ENCODE data around the gene LMAN1L. TPM values are rescaled to one million over a fixed set of nuclear protein-coding genes. Genes with fewer than 3 reads are reported as not detected.

Gene LMAN1L
- total and polyA plus RNA-seq, 2 of the 4 experiments (the other 2 are of a cell fraction): not detected

GRCh38 chr15:74823324-74823723, 10.7 kb downstream of the LMAN1L start:
- H4K20me1 ChIP-seq (ENCODE audit: insufficient read depth, low read length): peaks cover 4% of the 10 kb centered on the region
- DNase-seq (no peak), ATAC-seq (ENCODE audit: low read depth) (no peak)
- H2BK120ac ChIP-seq (ENCODE audit: low read depth, low read length): no peak overlapping the region
- H2AK5ac ChIP-seq (ENCODE audit: low read depth, low read length): no peak overlapping the region
- H4K5ac ChIP-seq (ENCODE audit: low read depth, low read length): no peak overlapping the region
- no peak overlapping the region for H3K18ac ChIP-seq (ENCODE audit: low read depth, low read length)
- H3K9ac ChIP-seq (ENCODE audit: low read depth, low read length): no peak overlapping the region
- no peaks in the 10 kb centered on the region for H3K79me1 ChIP-seq (ENCODE audit: low read depth in 1 of 2, low read length in 2 of 2)
- H3K27me3 ChIP-seq (ENCODE audit: control insufficient read depth, insufficient read depth, low read length): peaks cover 67% of the 10 kb centered on the region
- H2AFZ ChIP-seq (replicated peaks; ENCODE audit: low read length, poor library complexity): no peak overlapping the region
- no peaks in the 10 kb centered on the region for H3K9me3 ChIP-seq (ENCODE audit: control insufficient read depth, insufficient read depth, low read length)
- BruUV-seq (replicated peaks): no TSS peak
- H3K4ac ChIP-seq (ENCODE audit: low read depth, low read length): no peak overlapping the region
- CTCF ChIA-PET: interaction anchor here (0.6 kb wide), 1 partner anchor 52 kb away, joined by 3 read pairs; no protein-coding TSS in a partner anchor
- H3K27ac ChIP-seq (ENCODE audit: insufficient read depth, low read length): no peak overlapping the region
- WGBS, 2 experiments (ENCODE audit: extremely low coverage in 2 of 2, insufficient read length in 1 of 2): no CpG with 5 or more reads among the region's 6 CpGs
- no peak overlapping the region for H2BK15ac ChIP-seq (ENCODE audit: low read depth, low read length)
- no peak overlapping the region for H4K91ac ChIP-seq (ENCODE audit: insufficient read depth, low read depth, low read length)
- H3K4me1 ChIP-seq (ENCODE audit: control insufficient read depth, insufficient read depth, low read length): no peaks in the 10 kb centered on the region
- no peak overlapping the region for H3K4me2 ChIP-seq (ENCODE audit: low read depth, low read length)
- intact Hi-C loops (cut with micrococcal nuclease): no loop called here
- no peak overlapping the region for H2BK5ac ChIP-seq (ENCODE audit: low read depth, low read length, poor library complexity, severe bottlenecking)
- no peaks in the 10 kb centered on the region for H3K36me3 ChIP-seq (ENCODE audit: control insufficient read depth, insufficient read depth, low read length)
- H3K56ac ChIP-seq (ENCODE audit: extremely low read depth, insufficient read depth, low read length): no peak overlapping the region
- TF ChIP-seq MAFK (IDR thresholded peaks at IDR 0.05; ENCODE audit: low read depth, low read length) (no peak), MAZ (IDR thresholded peaks at IDR 0.05; ENCODE audit: borderline replicate concordance, low read depth, low read length) (no peak), BHLHE40 (IDR thresholded peaks at IDR 0.05; ENCODE audit: low read depth, low read length) (no peak), RFX5 (IDR thresholded peaks at IDR 0.05; ENCODE audit: low read depth, low read length) (no peak), USF2 (IDR thresholded peaks at IDR 0.05; ENCODE audit: low read depth, low read length) (no peak), FOS (IDR thresholded peaks at IDR 0.05; ENCODE audit: low read depth, low read length) (no peak), CEBPB (IDR thresholded peaks at IDR 0.05; ENCODE audit: low read depth, low read length) (no peak), MXI1 (IDR thresholded peaks at IDR 0.05; ENCODE audit: borderline replicate concordance, low read depth, low read length) (no peak), POLR2A (IDR thresholded peaks at IDR 0.05; ENCODE audit: low read depth, low read length) (no peak), ELK1 (IDR thresholded peaks at IDR 0.05; ENCODE audit: borderline replicate concordance, low read depth, low read length) (no peak), RAD21 (IDR thresholded peaks at IDR 0.05; ENCODE audit: low read length) (no peak), CHD1 (IDR thresholded peaks at IDR 0.05; ENCODE audit: low read depth, low read length) (no peak), RCOR1 (IDR thresholded peaks at IDR 0.05; ENCODE audit: insufficient replicate concordance, low read length) (no peak), CTCF (conservative IDR thresholded peaks at IDR 0.05; ENCODE audit: low read depth, low read length) (no peak)
- H4K8ac ChIP-seq (ENCODE audit: low read depth in 2 of 2, low read length in 2 of 2): no peak overlapping the region
- H2AK9ac ChIP-seq (replicated peaks; ENCODE audit: low read depth, low read length, poor library complexity): no peak overlapping the region
- no peak overlapping the region for H2BK20ac ChIP-seq (ENCODE audit: low read depth, low read length)
- dilution Hi-C loops (cut with HindIII; ENCODE audit: low sequenced_read_pairs, unreplicated experiment): no loop called here
- 0 out of 2 replicates have a peak, but pooled peaks cover 4% of the 10 kb centered on the region for H3K9me1 ChIP-seq (ENCODE audit: insufficient read depth, low read length)
- H3K14ac ChIP-seq (replicated peaks; ENCODE audit: low read depth, low read length): no peak overlapping the region
- no peak overlapping the region for H3K23ac ChIP-seq (ENCODE audit: low read depth, low read length)
- POLR2A ChIA-PET (ENCODE audit: unreplicated experiment): no interaction called here
- H3K4me3 ChIP-seq (ENCODE audit: insufficient read depth, low read depth, low read length): no peak overlapping the region
- in situ Hi-C loops (cut with MboI; ENCODE audit: low sequenced_read_pairs): no loop called here

Data from IMR-90 (cell line).